Retinal pigment epithelial cell (primary cell): Measurements from ENCODE around the gene TPGS1.

Experiments
- DNase-seq: peaks from one replicate; pipeline ENCODE4 v3.0.0-alpha.2; 2010; ENCODE audit warnings: low read depth
- H3K4me3 ChIP-seq: 2 replicates; pipeline ENCODE4 v1.5.1; 2011; ENCODE audit warnings: mild to moderate bottlenecking, low read length, control low read depth, moderate library complexity
- TF ChIP-seq, protein P1 (sequence below): conservative IDR thresholded peaks from 2 replicates; pipeline ENCODE4 v1.5.1; 2011; ENCODE audit warnings: low read depth, low read length, control low read depth, inconsistent platforms

Gene TPGS1

DNA sequence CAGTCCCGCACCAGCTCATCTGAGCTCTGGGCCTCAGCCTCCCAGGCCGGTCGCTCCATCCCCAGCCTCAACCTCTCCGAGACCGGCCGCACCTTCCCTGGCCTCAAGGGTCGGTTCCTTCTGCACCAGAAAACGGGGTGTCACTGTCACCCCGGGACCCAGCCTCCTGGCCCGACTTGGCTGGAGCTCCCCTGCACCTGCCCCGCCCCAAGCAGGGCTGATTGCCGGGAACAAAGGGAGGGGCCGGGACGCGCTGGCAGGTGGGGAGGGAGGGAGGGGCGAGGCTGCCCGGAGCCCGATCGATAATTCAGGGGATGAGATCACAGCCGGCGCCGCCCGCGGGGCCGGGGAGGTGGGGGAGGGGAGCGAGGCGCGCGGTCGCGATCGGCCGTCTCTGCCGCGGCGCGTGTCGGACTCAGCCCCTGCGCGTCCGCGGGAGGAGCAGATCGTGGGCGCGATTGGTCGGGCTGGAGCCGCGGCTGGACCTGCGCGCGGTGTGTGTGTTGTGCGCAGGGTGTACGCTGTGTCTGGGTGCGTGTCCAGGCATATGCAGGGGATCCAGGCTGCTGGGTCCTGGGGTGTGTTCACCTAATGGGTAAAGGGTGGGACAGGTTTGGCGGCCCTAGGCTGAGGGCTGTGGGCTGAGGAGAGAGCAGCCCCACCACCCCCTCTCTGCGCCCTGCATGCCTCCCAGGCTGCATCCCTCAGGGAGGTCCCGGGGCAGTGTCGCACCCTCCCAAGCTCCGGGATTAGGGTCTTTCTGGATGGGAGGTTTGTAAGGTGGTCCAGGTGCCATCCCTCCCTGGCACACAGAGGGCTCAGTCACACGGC, 45.4 kb upstream of the TPGS1 start:
- H3K4me3 ChIP-seq = peak overlapping the region; percentile 20
- TF ChIP-seq, protein P1, sequence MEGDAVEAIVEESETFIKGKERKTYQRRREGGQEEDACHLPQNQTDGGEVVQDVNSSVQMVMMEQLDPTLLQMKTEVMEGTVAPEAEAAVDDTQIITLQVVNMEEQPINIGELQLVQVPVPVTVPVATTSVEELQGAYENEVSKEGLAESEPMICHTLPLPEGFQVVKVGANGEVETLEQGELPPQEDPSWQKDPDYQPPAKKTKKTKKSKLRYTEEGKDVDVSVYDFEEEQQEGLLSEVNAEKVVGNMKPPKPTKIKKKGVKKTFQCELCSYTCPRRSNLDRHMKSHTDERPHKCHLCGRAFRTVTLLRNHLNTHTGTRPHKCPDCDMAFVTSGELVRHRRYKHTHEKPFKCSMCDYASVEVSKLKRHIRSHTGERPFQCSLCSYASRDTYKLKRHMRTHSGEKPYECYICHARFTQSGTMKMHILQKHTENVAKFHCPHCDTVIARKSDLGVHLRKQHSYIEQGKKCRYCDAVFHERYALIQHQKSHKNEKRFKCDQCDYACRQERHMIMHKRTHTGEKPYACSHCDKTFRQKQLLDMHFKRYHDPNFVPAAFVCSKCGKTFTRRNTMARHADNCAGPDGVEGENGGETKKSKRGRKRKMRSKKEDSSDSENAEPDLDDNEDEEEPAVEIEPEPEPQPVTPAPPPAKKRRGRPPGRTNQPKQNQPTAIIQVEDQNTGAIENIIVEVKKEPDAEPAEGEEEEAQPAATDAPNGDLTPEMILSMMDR = no peak
- no peak for DNase-seq

DNA sequence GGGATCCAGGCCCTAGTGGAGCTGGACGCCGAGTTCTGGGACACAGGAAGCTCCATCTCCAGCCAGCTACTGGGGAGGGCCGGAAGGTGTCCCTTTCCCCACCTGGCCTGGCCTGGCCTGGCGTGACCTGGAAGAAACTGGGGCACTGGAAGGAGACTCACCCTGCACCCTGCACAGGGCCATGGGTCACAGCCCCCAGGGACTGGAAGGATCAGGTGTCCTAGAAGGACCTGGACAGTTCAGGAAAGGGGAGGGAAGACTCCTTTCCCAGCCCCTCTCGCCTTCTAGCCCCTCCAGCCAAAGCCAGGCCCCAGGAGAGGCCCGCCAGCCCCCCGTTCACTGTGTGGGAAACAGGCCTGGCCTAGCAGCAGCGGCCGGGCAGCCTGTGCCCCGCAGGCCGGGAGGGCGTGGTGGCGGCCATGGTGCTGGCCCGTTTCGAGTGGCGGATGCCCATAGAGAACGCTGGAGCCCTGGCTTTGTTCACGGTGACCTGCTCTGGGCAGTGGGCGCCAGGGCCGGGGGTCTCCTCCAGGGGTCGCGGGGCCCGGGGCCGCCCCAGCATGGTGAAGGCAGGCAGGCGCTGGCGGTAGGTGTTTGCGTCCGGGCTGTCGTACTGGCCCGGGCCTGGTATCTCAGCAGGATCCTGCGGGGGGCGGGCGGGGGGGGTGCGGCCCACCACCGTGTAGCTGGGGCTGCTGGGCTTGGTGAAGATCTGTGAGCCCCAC, 43.7 kb upstream of the TPGS1 start:
- H3K4me3 ChIP-seq = no peak overlapping the region
- TF ChIP-seq, protein P1 = no peak
- DNase-seq = no peak

DNA sequence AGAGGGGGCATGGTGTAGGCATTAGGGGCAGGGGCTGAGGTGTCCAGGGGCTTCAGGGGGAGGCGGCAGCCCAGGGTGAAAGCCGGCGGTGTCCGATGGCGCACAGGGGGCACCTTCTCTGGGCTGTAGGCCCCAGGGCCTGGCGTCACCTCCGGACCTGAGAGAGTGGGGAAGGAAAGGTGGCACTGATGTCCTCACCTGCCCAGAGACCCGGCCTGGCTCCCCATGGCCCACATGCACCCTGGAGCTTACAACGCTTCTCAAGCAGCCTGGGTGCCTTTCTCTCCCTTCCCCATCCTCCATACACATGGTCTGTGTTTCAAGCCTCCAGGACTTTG, 43.1 kb upstream of the TPGS1 start:
- TF ChIP-seq, protein P1 = no peak
- DNase-seq = no peak
- H3K4me3 ChIP-seq = no peak overlapping the region

DNA sequence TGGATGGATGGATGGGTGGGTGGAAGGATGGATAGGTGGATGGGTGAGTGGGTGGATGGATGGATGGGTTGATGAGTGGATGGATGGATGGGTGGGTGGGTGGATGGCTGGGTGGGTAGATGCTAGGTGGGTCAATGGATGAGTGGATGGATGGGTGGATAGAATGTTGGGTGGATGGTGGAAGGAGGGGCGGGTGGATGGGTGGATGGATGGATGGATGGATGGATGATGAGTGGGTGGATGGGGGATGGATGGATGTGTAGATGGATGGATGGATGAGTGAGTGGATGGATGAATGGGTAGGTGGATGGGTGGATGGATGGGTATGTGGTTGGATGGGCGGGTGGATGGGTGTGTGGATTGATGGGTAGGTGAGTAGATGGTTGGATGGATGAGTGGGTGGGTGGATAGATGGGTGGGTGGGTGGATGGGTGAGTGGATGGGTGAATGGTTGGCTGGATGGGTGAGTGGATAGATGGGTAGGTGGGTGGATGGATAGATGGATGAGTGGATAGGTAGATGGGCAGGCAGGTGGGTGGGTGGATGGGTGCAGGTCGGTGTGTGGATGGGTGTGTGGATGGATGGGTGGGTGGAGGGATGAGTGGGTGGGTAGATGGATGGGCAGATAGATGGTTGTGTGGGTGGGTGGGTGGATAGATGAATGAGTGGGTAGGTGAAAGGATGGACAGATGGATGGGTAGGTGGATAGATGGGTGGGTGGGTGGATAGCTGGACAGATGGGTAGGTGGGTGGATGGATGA, 42.1 kb upstream of the TPGS1 start:
- no peak for DNase-seq
- H3K4me3 ChIP-seq = no peak overlapping the region
- TF ChIP-seq, protein P1 = no peak

DNA sequence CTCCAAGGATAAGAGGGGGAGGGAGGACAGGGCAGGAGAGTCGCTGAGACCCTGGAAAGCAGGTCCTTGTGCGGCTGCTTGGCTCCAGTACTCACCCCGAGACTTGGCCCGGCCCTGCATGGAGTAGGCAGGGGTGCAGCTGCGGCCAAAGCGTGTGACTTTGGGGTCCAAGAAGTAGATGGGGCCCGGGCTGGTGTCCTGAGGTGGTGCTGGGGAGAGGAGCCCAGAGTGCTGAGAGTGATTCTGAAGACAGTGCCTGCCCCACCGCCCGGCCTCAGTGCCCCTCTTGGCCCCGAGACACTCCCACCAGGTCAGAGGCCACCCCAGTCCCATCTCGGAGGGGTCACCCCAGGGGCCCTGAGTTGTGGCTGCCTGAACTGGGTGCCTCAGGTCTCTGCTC, 39.7 kb upstream of the TPGS1 start:
- TF ChIP-seq, protein P1 = no peak
- no peak for DNase-seq
- no peak overlapping the region for H3K4me3 ChIP-seq

DNA sequence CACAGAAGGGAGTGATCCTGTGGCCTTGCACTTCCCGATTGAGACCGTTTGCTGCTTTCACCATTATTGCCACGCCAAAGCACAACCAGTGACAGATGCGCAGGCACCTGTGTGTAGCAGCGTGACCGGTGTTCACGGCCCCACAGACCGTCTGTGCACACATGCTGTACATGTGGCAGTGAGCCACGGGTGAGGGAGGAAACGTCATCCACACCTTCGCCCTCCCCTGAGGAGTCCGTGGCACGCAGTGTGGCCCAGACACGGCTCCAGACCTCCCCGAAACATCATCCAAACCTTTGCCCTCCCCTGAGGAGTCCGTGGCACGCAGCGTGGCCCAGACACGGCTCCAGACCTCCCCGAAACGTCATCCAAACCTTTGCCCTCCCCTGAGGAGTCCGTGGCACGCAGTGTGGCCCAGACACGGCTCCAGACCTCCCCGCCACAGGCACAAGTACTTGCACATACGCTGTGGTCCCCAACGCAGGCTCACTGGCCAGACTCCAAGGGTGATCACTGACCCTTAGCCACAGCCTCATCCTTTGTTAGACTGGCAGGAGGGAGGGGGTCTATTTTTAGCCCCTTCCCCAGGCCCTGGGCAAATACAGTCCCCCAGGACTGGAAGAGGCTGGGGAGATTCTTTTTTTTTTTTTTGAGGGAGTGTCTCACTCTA, 38.6 kb upstream of the TPGS1 start:
- TF ChIP-seq, protein P1 = no peak
- DNase-seq = no peak
- no peak overlapping the region for H3K4me3 ChIP-seq
